K562 (cell line): ENCODE measurements around the gene RRBP1. TPM values are rescaled to one million over a fixed set of nuclear protein-coding genes. Genes with fewer than 3 reads are reported as not detected.

ENCODE experiments used
- ATAC-seq: fragments of 200-7000 bp; cut with Tn5 transposase; 3 replicates; pipeline ENCODE4 v1.9.1; 2020; ENCODE audit warnings: moderate library complexity
- BruUV-seq: library from RNA; stranded (reverse); fragments of 400-500 nt; replicated peaks from 2 replicates; lab custom pipeline; 2021; lab: Mats Ljungman, UMichigan
- CTCF ChIA-PET: fragments of 300-600 bp; formaldehyde crosslinking; extraction: SDS; loops from one replicate; lab custom pipeline; 2021; ENCODE audit warnings: low intra/inter-chr PET ratio; lab: Yijun Ruan, JAX
- POLR2A ChIA-PET: fragments of 300-600, 350-650 bp; sonication (Branson Sonifier 250); formaldehyde crosslinking; extraction: SDS; loops from one replicate; lab custom pipeline; 2021; ENCODE audit warnings: antibody characterized with exemption, inconsistent platforms; lab: Yijun Ruan, JAX
- DNase-seq, 4 experiments: peaks; one replicate each; pipeline versions ENCODE4 v3.0.0 to v3.0.0-alpha.2; 2011 to 2018; ENCODE audit warnings: low spot score in 3 of 4, mixed read lengths in 3 of 4; ENCODE audit errors: extremely low read depth in 1 of 4
- FAIRE-seq: peaks from 2 replicates; lab custom pipeline; 2011; peaks lifted over from hg19 to GRCh38; lab: Jason Lieb, UNC
- H2AFZ ChIP-seq: 2 replicates; pipeline ENCODE4 v1.6.0; 2011; ENCODE audit warnings: low read depth, low read length, control low read depth, inconsistent platforms
- H3K27ac ChIP-seq: fragments of 200-600 bp; 3 replicates; pipeline ENCODE4 v1.8.0; 2011; ENCODE audit warnings: low read depth, mild to moderate bottlenecking, control low read depth, inconsistent platforms, low read length, moderate library complexity, mixed read lengths; ENCODE audit errors: extremely low read depth
- H3K27me3 ChIP-seq, 2 experiments: fragments of 300-600 bp in 1 of 2; 2 replicates in 1 of 2; 3 replicates in 1 of 2; pipeline versions ENCODE4 v1.6.0 to v1.8.0; 2011; ENCODE audit warnings: inconsistent platforms in 2 of 2, low read length in 2 of 2, mild to moderate bottlenecking in 1 of 2, mixed read lengths in 1 of 2, moderate library complexity in 1 of 2; ENCODE audit not compliant: control insufficient read depth in 2 of 2, insufficient read depth in 2 of 2
- H3K36me3 ChIP-seq: fragments of 300-600 bp; 3 replicates; pipeline ENCODE4 v1.8.0; 2011; ENCODE audit warnings: mild to moderate bottlenecking, low read length, inconsistent platforms; ENCODE audit not compliant: control insufficient read depth, insufficient read depth
- H3K4me1 ChIP-seq, 2 experiments: fragments of 200-600 bp in 1 of 2; replicated peaks in 1 of 2; 2 replicates in 1 of 2; 3 replicates in 1 of 2; pipeline versions ENCODE4 v1.5.1 to v1.8.0; 2011; ENCODE audit warnings: inconsistent platforms in 2 of 2, low read length in 2 of 2, mild to moderate bottlenecking in 1 of 2, mixed read lengths in 1 of 2, moderate library complexity in 1 of 2; ENCODE audit not compliant: control insufficient read depth in 2 of 2, insufficient read depth in 2 of 2
- H3K4me2 ChIP-seq: 2 replicates; pipeline ENCODE4 v1.6.1; 2011; ENCODE audit warnings: low read length, control low read depth, inconsistent platforms, mixed read lengths; ENCODE audit not compliant: insufficient read depth
- H3K4me3 ChIP-seq: fragments of 200-600 bp; sonication (generic), shearing (Covaris generic); 2 replicates; pipeline ENCODE4 v1.5.1; 2016; ENCODE audit warnings: control low read depth, inconsistent platforms
- H3K79me2 ChIP-seq: fragments of 200-600 bp; 3 replicates; pipeline ENCODE4 v1.8.0; 2011; ENCODE audit warnings: low read length, inconsistent platforms; ENCODE audit not compliant: control insufficient read depth, insufficient read depth
- H3K9ac ChIP-seq, 2 experiments: 2 replicates each; pipeline versions ENCODE4 v1.6.0 to v1.6.1; 2011; ENCODE audit warnings: low read depth in 2 of 2, low read length in 2 of 2, control low read depth in 1 of 2, inconsistent platforms in 1 of 2, mild to moderate bottlenecking in 1 of 2, mixed read lengths in 1 of 2; ENCODE audit not compliant: insufficient read depth in 1 of 2
- H3K9me1 ChIP-seq: one replicate; pipeline ENCODE4 v1.6.0; 2011; ENCODE audit warnings: inconsistent platforms, mild to moderate bottlenecking, low read length, moderate library complexity; ENCODE audit not compliant: control insufficient read depth, insufficient read depth
- H3K9me3 ChIP-seq: replicated peaks from 2 replicates; pipeline ENCODE4 v1.5.1; 2011; ENCODE audit warnings: low read depth, low read length, inconsistent platforms; ENCODE audit not compliant: control insufficient read depth, insufficient read depth
- H4K20me1 ChIP-seq: replicated peaks from 2 replicates; pipeline ENCODE4 v1.6.1; 2011; ENCODE audit warnings: low read length, inconsistent platforms, mixed read lengths; ENCODE audit not compliant: control insufficient read depth, insufficient read depth
- BRD9 ChIP-seq: fragments of 450-650 bp; IDR thresholded peaks from 2 replicates; pipeline ENCODE4 v1.6.1; 2018; ENCODE audit warnings: low read depth; ENCODE audit not compliant: partially characterized antibody
- CSDE1 ChIP-seq, 2 experiments: fragments of 450-650 bp; IDR thresholded peaks; 2 replicates each; pipeline ENCODE4 v1.6.1; 2016; ENCODE audit warnings: mild to moderate bottlenecking in 1 of 2
- NR3C1 ChIP-seq: sonication (generic); formaldehyde crosslinking; IDR thresholded peaks from 2 replicates; pipeline ENCODE4 v1.8.1; 2022; ENCODE audit warnings: missing genetic modification reagents
- RAD51 ChIP-seq: fragments of 450-650 bp; IDR thresholded peaks from 2 replicates; pipeline ENCODE4 v1.7.1; 2016; ENCODE audit warnings: low read depth, mild to moderate bottlenecking, borderline replicate concordance
- RBM14 ChIP-seq: fragments of 200-400 bp; formaldehyde crosslinking; IDR thresholded peaks from 2 replicates; pipeline ENCODE4 v1.6.1; 2018; ENCODE audit warnings: low read depth, mild to moderate bottlenecking, low read length, moderate library complexity, borderline replicate concordance; ENCODE audit not compliant: insufficient read depth
- STAT5B ChIP-seq: fragments of 250-450 bp; sonication (Bioruptor Pico); IDR thresholded peaks from 2 replicates; pipeline ENCODE4 v1.8.0; 2021; ENCODE audit warnings: mild to moderate bottlenecking, inconsistent platforms
- TCF3 ChIP-seq: sonication (generic); formaldehyde crosslinking; IDR thresholded peaks from 2 replicates; pipeline ENCODE4 v1.4.0; 2020; ENCODE audit warnings: mild to moderate bottlenecking, missing genetic modification reagents
- TRIM25 ChIP-seq: fragments of 450-650 bp; IDR thresholded peaks from 2 replicates; pipeline ENCODE4 v1.7.0; 2016; ENCODE audit warnings: borderline replicate concordance
- ZBED1 ChIP-seq: IDR thresholded peaks from 2 replicates; pipeline ENCODE4 v1.6.1; 2014
- ZNF124 ChIP-seq: sonication (generic); formaldehyde crosslinking; IDR thresholded peaks from 2 replicates; pipeline ENCODE4 v1.8.1; 2022; ENCODE audit warnings: missing genetic modification reagents
- ZNF407 ChIP-seq: fragments of 450-650 bp; IDR thresholded peaks from 2 replicates; pipeline ENCODE4 v1.6.1; 2016; ENCODE audit warnings: low read depth
- WGBS: fragments of 100-300 bp; shearing (Covaris generic); methylation state at CpG from one replicate; pipeline ENCODE4 v1.1.6; 2016; ENCODE audit warnings: low coverage, mixed read lengths; ENCODE audit not compliant: insufficient coverage; ENCODE audit errors: missing lambda C conversion rate; 5-methylcytosine and 5-hydroxymethylcytosine counted together
- in situ Hi-C: fragments of 300-500 bp; cut with MboI; formaldehyde crosslinking; loops from 4 replicates; pipeline ENCODE4 v1.15.0; 2018; ENCODE audit warnings: inconsistent platforms, mixed read lengths
- intact Hi-C: fragments of 100-400 bp; cut with micrococcal nuclease; formaldehyde crosslinking; loops from 2 replicates; pipeline ENCODE4 v1.14.2; 2022
- polyA plus RNA-seq, 8 experiments: library from polyadenylated mRNA; depleted of rRNA in 4 of 8; stranded (reverse) in 5 of 8; unstranded in 3 of 8; fragments of >200 nt; fragmentation: Nextera tagmentation in 2 of 8; fragmentation: Illumina TruSeq in 1 of 8; extraction: Ambion mirVana in 2 of 8; extraction: Trizol in 1 of 8; gene quantifications; 2 replicates each; pipeline versions ENCODE4 v1.2.1 to v1.2.3, GENCODE V29; 2011 to 2014; ENCODE audit warnings: inconsistent platforms in 1 of 8, missing spikeins in 1 of 8
- total RNA-seq, 7 experiments: library from RNA; depleted of rRNA in 6 of 7; stranded (reverse); fragments of >200 nt in 6 of 7; fragmentation: Illumina TruSeq in 2 of 7; extraction: Trizol in 2 of 7; gene quantifications; 2 replicates each; pipeline versions ENCODE4 v1.2.1 to v1.2.3, GENCODE V29; 2011 to 2021; ENCODE audit warnings: low replicate concordance in 1 of 7
- TF ChIP-seq, protein P1 (sequence below): fragments of 250-450 bp; sonication (Bioruptor Pico); IDR thresholded peaks from 2 replicates; pipeline ENCODE4 v1.5.0; 2020; ENCODE audit warnings: mild to moderate bottlenecking

The RRBP1 gene
- total and polyA plus RNA-seq, 9 of the 15 experiments (the other 6 are each of a cell fraction or from before 2014, with no cell fraction given), result 0.84 to 32.0 (median 17.6) TPM

- no peak for ATAC-seq
- H3K36me3 ChIP-seq, result no peaks in the 10 kb centered on the region
- no peaks in the 10 kb centered on the region for H4K20me1 ChIP-seq
- intact Hi-C loops, result no loop called here
- no TSS peak for BruUV-seq
- H3K9me3 ChIP-seq, result no peaks in the 10 kb centered on the region
- in situ Hi-C loops, result no loop called here
- H3K4me1 ChIP-seq, result no peaks in the 10 kb centered on the region; a peak in 1 of 5 replicates
- H3K4me3 ChIP-seq, result no peak overlapping the region
- no peak for FAIRE-seq
- H3K9ac ChIP-seq, result no peak overlapping the region
- peaks cover 2 to 25% of the 10 kb centered on the region in 2 experiments; a peak in 4 of 5 replicates for H3K27me3 ChIP-seq
- H3K4me2 ChIP-seq, result no peak overlapping the region
- H3K27ac ChIP-seq, result no peak overlapping the region
- H2AFZ ChIP-seq, result no peak overlapping the region
- no peaks in the 10 kb centered on the region for H3K79me2 ChIP-seq
- DNase-seq, result no peak
- 2% methylated on average over 12 of the region's 18 CpGs for WGBS
- CTCF ChIA-PET, result no interaction called here
- no peaks in the 10 kb centered on the region for H3K9me1 ChIP-seq
- POLR2A ChIA-PET, result no interaction called here
- TF ChIP-seq RAD51, result no peak
- no peak for TF ChIP-seq RBM14
- no peak for TF ChIP-seq ZNF407
- no peak for TF ChIP-seq BRD9
- no peak for TF ChIP-seq ZNF124 (CRISPR knock-in tag)
- TF ChIP-seq, protein P1, sequence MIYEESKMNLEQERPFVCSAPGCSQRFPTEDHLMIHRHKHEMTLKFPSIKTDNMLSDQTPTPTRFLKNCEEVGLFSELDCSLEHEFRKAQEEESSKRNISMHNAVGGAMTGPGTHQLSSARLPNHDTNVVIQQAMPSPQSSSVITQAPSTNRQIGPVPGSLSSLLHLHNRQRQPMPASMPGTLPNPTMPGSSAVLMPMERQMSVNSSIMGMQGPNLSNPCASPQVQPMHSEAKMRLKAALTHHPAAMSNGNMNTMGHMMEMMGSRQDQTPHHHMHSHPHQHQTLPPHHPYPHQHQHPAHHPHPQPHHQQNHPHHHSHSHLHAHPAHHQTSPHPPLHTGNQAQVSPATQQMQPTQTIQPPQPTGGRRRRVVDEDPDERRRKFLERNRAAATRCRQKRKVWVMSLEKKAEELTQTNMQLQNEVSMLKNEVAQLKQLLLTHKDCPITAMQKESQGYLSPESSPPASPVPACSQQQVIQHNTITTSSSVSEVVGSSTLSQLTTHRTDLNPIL (CRISPR knock-in tag), result no peak
- no peak for TF ChIP-seq ZBED1
- TF ChIP-seq STAT5B (CRISPR knock-in tag), result no peak
- no peak for TF ChIP-seq TCF3
- TF ChIP-seq TRIM25, result no peak
- TF ChIP-seq CSDE1 (IDR thresholded peaks at IDR 0.05), result no peak
- TF ChIP-seq NR3C1 (CRISPR knock-in tag), result no peak
Observed at GRCh38 chr20:17693444-17694001, 11.5 kb upstream of the RRBP1 start.
